ENCODE data around the gene MED22. TPM values are rescaled to one million over a fixed set of nuclear protein-coding genes. Genes with fewer than 3 reads are reported as not detected.

MED22 gene
- polyA plus RNA-seq, 3 donors = 6.8 to 27.7 (median 9.6) TPM

GRCh38 chr9:133369933-133370332 is 22.0 kb upstream of the MED22 start:
- Histone ChIP-seq H3K9me3 (replicated peaks in 1 of 2; ENCODE audit: control insufficient read depth in 1 of 2, insufficient read depth in 1 of 2, low read length in 2 of 2) (no peaks in the 10 kb centered on the region), H3K27ac (ENCODE audit: low read depth in 1 of 2, low read length in 2 of 2) (peak overlapping the region in 1 of 2 donors; percentile 58), H3K36me3 (replicated peaks in 1 of 2; ENCODE audit: control insufficient read depth in 1 of 2, insufficient read depth in 2 of 2, low read length in 2 of 2) (peaks cover 62 to 76% of the 10 kb centered on the region in 2 donors), H3K4me2 (replicated peaks; ENCODE audit: extremely low read depth, low read length, poor library complexity, severe bottlenecking) (no peak overlapping the region), H2AFZ (ENCODE audit: insufficient read depth, low read depth, low read length, poor library complexity, severe bottlenecking) (no peak overlapping the region), H3K79me2 (ENCODE audit: insufficient read depth, low read length) (peaks cover 100% of the 10 kb centered on the region), H3K9ac (ENCODE audit: insufficient read depth, low read length, poor library complexity, severe bottlenecking) (no peak overlapping the region), H4K20me1 (ENCODE audit: insufficient read depth, low read length) (peaks cover 99% of the 10 kb centered on the region), H3K4me3 (replicated peaks in 1 of 3; ENCODE audit: low read depth in 2 of 3, low read length in 3 of 3) (no peak overlapping the region), H3K27me3 (ENCODE audit: control insufficient read depth in 2 of 2, insufficient read depth in 2 of 2, low read length in 2 of 2) (no peaks in the 10 kb centered on the region), H3K4me1 (ENCODE audit: control insufficient read depth in 1 of 2, insufficient read depth in 2 of 2, low read length in 2 of 2) (peaks cover 12 to 37% of the 10 kb centered on the region in 2 donors)
- Mint-ChIP-seq H3K4me1 (peaks cover 52% of the 10 kb centered on the region), H3K36me3 (peaks cover 56 to 77% of the 10 kb centered on the region in 2 donors), H3K27me3 (ENCODE audit: low read depth in 3 of 3) (no peaks in the 10 kb centered on the region), H3K27ac (peak overlapping the region in 3 of 7 donors; percentile 44 to 72 (median 60)), H3K9me3 (no peaks in the 10 kb centered on the region), H3K4me3 (no peak overlapping the region)
- intact Hi-C loops (cut with micrococcal nuclease) = loop anchor here in 1 of 2 donors (10.0 kb wide), 1 partner anchor 335 kb away; the partner anchor contains the start of gene GTF3C5
- WGBS (ENCODE audit: insufficient coverage) = 92% methylated on average over 2 of the region's 7 CpGs
- DNase-seq = no peak
- TF ChIP-seq CTCF (IDR thresholded peaks at IDR 0.05) = no peak

GRCh38 chr9:133369422-133369821 is 21.5 kb upstream of the MED22 start:
- Histone ChIP-seq H4K20me1 (ENCODE audit: insufficient read depth, low read length) (peaks cover 99% of the 10 kb centered on the region), H3K36me3 (replicated peaks in 1 of 2; ENCODE audit: control insufficient read depth in 1 of 2, insufficient read depth in 2 of 2, low read length in 2 of 2) (peaks cover 64 to 81% of the 10 kb centered on the region in 2 donors), H3K79me2 (ENCODE audit: insufficient read depth, low read length) (peaks cover 98% of the 10 kb centered on the region), H3K4me3 (replicated peaks in 1 of 3; ENCODE audit: low read depth in 2 of 3, low read length in 3 of 3) (no peak overlapping the region), H3K4me2 (replicated peaks; ENCODE audit: extremely low read depth, low read length, poor library complexity, severe bottlenecking) (no peak overlapping the region), H3K27me3 (ENCODE audit: control insufficient read depth in 2 of 2, insufficient read depth in 2 of 2, low read length in 2 of 2) (no peaks in the 10 kb centered on the region), H3K9me3 (replicated peaks in 1 of 2; ENCODE audit: control insufficient read depth in 1 of 2, insufficient read depth in 1 of 2, low read length in 2 of 2) (no peaks in the 10 kb centered on the region), H3K4me1 (ENCODE audit: control insufficient read depth in 1 of 2, insufficient read depth in 2 of 2, low read length in 2 of 2) (peaks cover 7 to 32% of the 10 kb centered on the region in 2 donors), H3K9ac (ENCODE audit: insufficient read depth, low read length, poor library complexity, severe bottlenecking) (no peak overlapping the region), H2AFZ (ENCODE audit: insufficient read depth, low read depth, low read length, poor library complexity, severe bottlenecking) (no peak overlapping the region), H3K27ac (ENCODE audit: low read depth in 1 of 2, low read length in 2 of 2) (peak overlapping the region in 1 of 2 donors; percentile 58)
- Mint-ChIP-seq H3K9me3 (no peaks in the 10 kb centered on the region), H3K4me3 (no peak overlapping the region), H3K27me3 (ENCODE audit: low read depth in 3 of 3) (no peaks in the 10 kb centered on the region), H3K4me1 (peaks cover 47% of the 10 kb centered on the region), H3K36me3 (peaks cover 58 to 82% of the 10 kb centered on the region in 2 donors), H3K27ac (peak overlapping the region in 6 of 7 donors; percentile 12 to 72 (median 38))
- TF ChIP-seq CTCF (IDR thresholded peaks at IDR 0.05) = no peak
- no peak for DNase-seq
- intact Hi-C loops (cut with micrococcal nuclease) = no loop called here
- WGBS (ENCODE audit: insufficient coverage) = 100% methylated on average over 1 of the region's 6 CpGs
